Measurements from ENCODE around the gene CDC42.

The CDC42 gene

DNA sequence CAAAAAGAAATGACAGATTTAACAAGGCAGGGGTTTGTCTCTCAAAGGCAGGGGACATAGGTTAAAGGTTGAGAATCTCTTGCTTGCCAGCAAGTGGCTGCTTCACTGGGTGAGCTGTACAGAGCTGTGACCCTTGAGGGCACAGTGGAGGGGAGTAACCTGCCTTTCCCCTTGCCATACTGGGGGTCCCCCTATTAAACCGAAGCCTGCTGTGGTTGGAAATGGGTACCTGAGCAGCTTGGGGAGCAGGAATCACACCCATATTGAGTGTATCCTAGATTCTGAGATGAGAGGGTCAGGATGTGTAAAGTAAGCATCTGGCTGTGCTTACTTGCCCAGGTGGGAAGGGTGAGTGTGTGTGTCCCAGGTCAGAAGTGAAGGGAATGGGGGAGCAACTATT lies 58.6 kb downstream of the CDC42 start:
- TF ChIP-seq TCF12 (IDR thresholded peaks at IDR 0.05; ENCODE audit: low read depth) (no peak), FOXM1 (IDR thresholded peaks at IDR 0.05; ENCODE audit: borderline replicate concordance, low read depth) (no peak), YY1 (IDR thresholded peaks at IDR 0.05; ENCODE audit: low read depth) (no peak), TEAD4 (IDR thresholded peaks at IDR 0.05) (no peak), MAX (IDR thresholded peaks at IDR 0.05) (no peak), EP300 (IDR thresholded peaks at IDR 0.05; ENCODE audit: borderline replicate concordance) (no peak), NFIC (IDR thresholded peaks at IDR 0.05) (no peak), EGR1 (IDR thresholded peaks at IDR 0.05) (no peak), RAD21 (IDR thresholded peaks at IDR 0.05; ENCODE audit: low read depth) (no peak), CREB1 (IDR thresholded peaks at IDR 0.05; ENCODE audit: low read depth) (no peak)
- TF ChIP-seq, protein P1, sequence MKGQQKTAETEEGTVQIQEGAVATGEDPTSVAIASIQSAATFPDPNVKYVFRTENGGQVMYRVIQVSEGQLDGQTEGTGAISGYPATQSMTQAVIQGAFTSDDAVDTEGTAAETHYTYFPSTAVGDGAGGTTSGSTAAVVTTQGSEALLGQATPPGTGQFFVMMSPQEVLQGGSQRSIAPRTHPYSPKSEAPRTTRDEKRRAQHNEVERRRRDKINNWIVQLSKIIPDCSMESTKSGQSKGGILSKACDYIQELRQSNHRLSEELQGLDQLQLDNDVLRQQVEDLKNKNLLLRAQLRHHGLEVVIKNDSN (IDR thresholded peaks at IDR 0.05) = no peak

GRCh38 chr1:22111620-22112019 lies 59.1 kb downstream of the CDC42 start:
- TF ChIP-seq EP300 (IDR thresholded peaks at IDR 0.05; ENCODE audit: borderline replicate concordance) = no peak
- TF ChIP-seq ZBTB7A (IDR thresholded peaks at IDR 0.05; ENCODE audit: low read depth) = no peak
- no peak for TF ChIP-seq TAF1 (IDR thresholded peaks at IDR 0.05; ENCODE audit: low read depth)
- TF ChIP-seq NFIC (IDR thresholded peaks at IDR 0.05) = no peak
- TF ChIP-seq EGR1 (IDR thresholded peaks at IDR 0.05) = no peak

DNA sequence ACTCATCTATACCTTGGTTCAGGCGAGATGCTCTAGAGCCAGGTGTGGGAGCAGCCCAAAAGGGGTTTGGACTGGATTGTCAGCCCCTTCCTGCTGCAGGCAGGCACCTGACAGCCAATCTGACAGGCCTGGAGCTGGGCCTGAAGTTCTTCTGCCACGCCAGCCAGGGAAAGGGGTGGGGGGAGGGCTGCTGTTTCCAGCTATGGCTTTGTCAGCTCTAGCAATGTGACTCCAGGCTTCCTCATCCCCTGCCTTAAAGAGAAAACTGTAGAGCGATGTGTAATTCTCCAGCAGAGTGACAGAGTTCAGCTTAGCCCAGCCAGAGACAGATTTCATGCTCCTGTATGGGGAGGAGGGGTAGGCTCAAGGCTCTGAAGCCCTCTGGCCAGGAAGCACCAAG lies 60.0 kb downstream of the CDC42 start:
- no peak for TF ChIP-seq TEAD4 (IDR thresholded peaks at IDR 0.05)
- no peak for TF ChIP-seq ZBTB7A (IDR thresholded peaks at IDR 0.05; ENCODE audit: low read depth)
- TF ChIP-seq REST (IDR thresholded peaks at IDR 0.05; ENCODE audit: low read depth) = no peak
- no peak for TF ChIP-seq CREB1 (IDR thresholded peaks at IDR 0.05; ENCODE audit: low read depth)
- TF ChIP-seq, protein P1 (IDR thresholded peaks at IDR 0.05) = no peak
- TF ChIP-seq TAF1 (IDR thresholded peaks at IDR 0.05; ENCODE audit: low read depth) = no peak
- TF ChIP-seq MAX (IDR thresholded peaks at IDR 0.05) = no peak
- TF ChIP-seq RAD21 (IDR thresholded peaks at IDR 0.05; ENCODE audit: low read depth) = no peak
- no peak for TF ChIP-seq TCF12 (IDR thresholded peaks at IDR 0.05; ENCODE audit: low read depth)
- no peak for TF ChIP-seq NFIC (IDR thresholded peaks at IDR 0.05)
- TF ChIP-seq EP300 (IDR thresholded peaks at IDR 0.05; ENCODE audit: borderline replicate concordance) = no peak
- no peak for TF ChIP-seq EGR1 (IDR thresholded peaks at IDR 0.05)
- TF ChIP-seq YY1 (IDR thresholded peaks at IDR 0.05; ENCODE audit: low read depth) = no peak
- TF ChIP-seq FOXM1 (IDR thresholded peaks at IDR 0.05; ENCODE audit: borderline replicate concordance, low read depth) = no peak
- no peak for TF ChIP-seq CEBPB (IDR thresholded peaks at IDR 0.05)

- no peak for TF ChIP-seq FOXM1 (IDR thresholded peaks at IDR 0.05; ENCODE audit: borderline replicate concordance, low read depth)
- TF ChIP-seq YY1 (IDR thresholded peaks at IDR 0.05; ENCODE audit: low read depth) = no peak
- TF ChIP-seq TEAD4 (IDR thresholded peaks at IDR 0.05) = no peak
- TF ChIP-seq NFIC (IDR thresholded peaks at IDR 0.05) = no peak
- no peak for TF ChIP-seq EP300 (IDR thresholded peaks at IDR 0.05; ENCODE audit: borderline replicate concordance)
- no peak for TF ChIP-seq MAX (IDR thresholded peaks at IDR 0.05)
Observed at GRCh38 chr1:22114083-22115012, 61.8 kb downstream of the CDC42 start.

GRCh38 chr1:22115286-22115685 lies 62.8 kb downstream of the CDC42 start:
- TF ChIP-seq FOXM1 (IDR thresholded peaks at IDR 0.05; ENCODE audit: borderline replicate concordance, low read depth) = no peak
- TF ChIP-seq TCF12 (IDR thresholded peaks at IDR 0.05; ENCODE audit: low read depth) = no peak
- no peak for TF ChIP-seq CEBPB (IDR thresholded peaks at IDR 0.05)
- no peak for TF ChIP-seq NFIC (IDR thresholded peaks at IDR 0.05)
- no peak for TF ChIP-seq ZBTB7A (IDR thresholded peaks at IDR 0.05; ENCODE audit: low read depth)
- no peak for TF ChIP-seq CREB1 (IDR thresholded peaks at IDR 0.05; ENCODE audit: low read depth)
- TF ChIP-seq, protein P1 (IDR thresholded peaks at IDR 0.05) = no peak
- TF ChIP-seq EP300 (IDR thresholded peaks at IDR 0.05; ENCODE audit: borderline replicate concordance) = no peak
- TF ChIP-seq MAX (IDR thresholded peaks at IDR 0.05) = no peak
- no peak for TF ChIP-seq YY1 (IDR thresholded peaks at IDR 0.05; ENCODE audit: low read depth)
- no peak for TF ChIP-seq RAD21 (IDR thresholded peaks at IDR 0.05; ENCODE audit: low read depth)
- no peak for TF ChIP-seq TEAD4 (IDR thresholded peaks at IDR 0.05)
- TF ChIP-seq REST (IDR thresholded peaks at IDR 0.05; ENCODE audit: low read depth) = no peak
- no peak for TF ChIP-seq TAF1 (IDR thresholded peaks at IDR 0.05; ENCODE audit: low read depth)
- TF ChIP-seq EGR1 (IDR thresholded peaks at IDR 0.05) = no peak

Measured in Ishikawa (cell line).